ENCODE data around the gene PTGR3. TPM values are rescaled to one million over a fixed set of nuclear protein-coding genes. Genes with fewer than 3 reads are reported as not detected.

PTGR3 gene
- polyA plus RNA-seq, 1 donor from 2014 or later, result 20.7 TPM

DNA sequence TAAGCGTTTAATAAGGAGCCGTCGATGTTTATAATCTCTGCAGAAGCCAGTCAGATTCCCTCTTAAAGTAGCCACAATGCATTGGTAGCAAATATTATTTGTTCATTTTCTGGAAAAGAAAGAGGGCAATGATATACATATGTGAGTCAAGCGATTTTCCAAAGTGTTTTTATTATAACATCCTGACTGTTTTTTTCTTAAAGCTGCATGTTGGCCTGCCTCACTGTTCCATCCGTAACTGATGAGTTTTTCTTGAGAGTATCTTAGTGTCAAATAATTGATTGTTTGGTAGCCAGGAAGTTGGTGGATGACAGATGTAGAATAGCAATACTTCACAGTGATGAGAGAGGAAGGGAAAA is 5.4 kb upstream of the PTGR3 start:
- H3K9me3 Mint-ChIP-seq, result no peaks in the 10 kb centered on the region
- H3K4me3 Mint-ChIP-seq, result peak overlapping the region in 1 of 4 donors; percentile 96
- peaks cover 2% of the 10 kb centered on the region for H3K36me3 Mint-ChIP-seq
- H3K27me3 Mint-ChIP-seq, result no peaks in the 10 kb centered on the region
- H3K27ac Mint-ChIP-seq, result peak overlapping the region in 1 of 3 donors; percentile 90
- peaks cover 37 to 42% (median 40%) of the 10 kb centered on the region in 3 donors for H3K4me1 Mint-ChIP-seq

DNA sequence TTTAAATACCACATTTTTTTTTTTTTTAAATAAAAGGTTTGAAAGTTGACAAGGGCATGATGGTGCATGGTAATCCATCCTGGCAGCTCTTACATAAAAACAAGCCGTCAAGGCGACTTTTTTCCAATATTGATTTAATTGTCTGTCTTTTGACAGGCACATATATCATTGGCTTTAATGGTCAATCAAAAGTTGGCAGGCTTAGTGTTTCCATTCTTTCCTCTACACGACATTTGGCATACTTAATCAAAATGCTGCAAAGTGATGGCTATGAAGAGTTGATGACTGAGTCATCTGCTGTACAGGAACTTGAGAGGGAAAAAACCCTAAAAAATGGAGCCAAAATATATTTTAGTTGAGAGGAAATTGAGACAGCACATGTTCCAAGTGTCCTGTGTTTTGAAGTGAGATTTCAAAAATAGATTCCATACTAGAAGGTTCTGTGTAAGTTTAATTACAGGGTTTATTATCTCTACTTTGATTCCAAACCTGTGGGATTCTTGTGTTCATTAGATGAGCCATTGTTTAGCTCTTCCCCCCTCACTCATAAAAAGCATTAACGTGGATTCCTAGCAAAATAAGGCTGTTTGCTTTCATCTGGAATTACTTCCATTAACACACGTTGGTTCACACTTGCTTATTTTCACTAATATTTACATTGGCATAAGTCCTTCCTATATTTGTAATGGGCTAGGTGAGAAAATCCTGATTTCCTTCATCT is 4.8 kb upstream of the PTGR3 start:
- Mint-ChIP-seq H3K9me3 (no peaks in the 10 kb centered on the region), H3K4me1 (peaks cover 37 to 42% (median 37%) of the 10 kb centered on the region in 3 donors)

GRCh38 chr18:75212751-75213090 is 3.8 kb upstream of the PTGR3 start:
- H3K4me3 Mint-ChIP-seq, result peak overlapping the region; percentile 86 to 96 (median 92)

More for the DNA sequence above, 4.8 kb upstream of the PTGR3 start:
- H3K36me3 Mint-ChIP-seq, result peaks cover 2% of the 10 kb centered on the region
- H3K4me3 Mint-ChIP-seq, result peak overlapping the region in 2 of 4 donors; percentile 5 to 96
- peak overlapping the region in 1 of 3 donors; percentile 90 for H3K27ac Mint-ChIP-seq
- no peaks in the 10 kb centered on the region for H3K27me3 Mint-ChIP-seq

GRCh38 chr18:75211953-75212750 is 3.2 kb upstream of the PTGR3 start:
- Mint-ChIP-seq H3K36me3 (peaks cover 2% of the 10 kb centered on the region), H3K9me3 (no peaks in the 10 kb centered on the region), H3K27me3 (no peaks in the 10 kb centered on the region), H3K27ac (peak overlapping the region in 2 of 3 donors; percentile 46 to 73), H3K4me3 (peak overlapping the region; percentile 86 to 96 (median 92)), H3K4me1 (peaks cover 40 to 49% (median 43%) of the 10 kb centered on the region in 3 donors)

More at GRCh38 chr18:75212751-75213090, 3.8 kb upstream of the PTGR3 start:
- Mint-ChIP-seq H3K4me1 (peaks cover 40 to 44% (median 40%) of the 10 kb centered on the region in 3 donors), H3K36me3 (peaks cover 2% of the 10 kb centered on the region), H3K27ac (peak overlapping the region in 2 of 3 donors; percentile 46 to 73), H3K27me3 (no peaks in the 10 kb centered on the region), H3K9me3 (no peaks in the 10 kb centered on the region)

- H3K27me3 Mint-ChIP-seq, result no peaks in the 10 kb centered on the region
- H3K36me3 Mint-ChIP-seq, result peaks cover 2% of the 10 kb centered on the region
- no peaks in the 10 kb centered on the region for H3K9me3 Mint-ChIP-seq
- no peak overlapping the region for H3K27ac Mint-ChIP-seq
- H3K4me1 Mint-ChIP-seq, result peaks cover 41 to 48% (median 41%) of the 10 kb centered on the region in 3 donors
- H3K4me3 Mint-ChIP-seq, result peak overlapping the region in 1 of 4 donors; percentile 86
These were observed 2.6 kb upstream of the PTGR3 start for GRCh38 chr18:75211626-75211952.

- Mint-ChIP-seq H3K4me1 (peaks cover 38 to 48% (median 41%) of the 10 kb centered on the region in 3 donors), H3K4me3 (peak overlapping the region; percentile 97 to 100 (median 98)), H3K27ac (peak overlapping the region; percentile 79 to 96 (median 95)), H3K36me3 (peaks cover 2% of the 10 kb centered on the region), H3K9me3 (no peaks in the 10 kb centered on the region), H3K27me3 (peaks cover under 1% of the 10 kb centered on the region)
These were observed 2.2 kb upstream of the PTGR3 start for GRCh38 chr18:75211002-75211621.

DNA sequence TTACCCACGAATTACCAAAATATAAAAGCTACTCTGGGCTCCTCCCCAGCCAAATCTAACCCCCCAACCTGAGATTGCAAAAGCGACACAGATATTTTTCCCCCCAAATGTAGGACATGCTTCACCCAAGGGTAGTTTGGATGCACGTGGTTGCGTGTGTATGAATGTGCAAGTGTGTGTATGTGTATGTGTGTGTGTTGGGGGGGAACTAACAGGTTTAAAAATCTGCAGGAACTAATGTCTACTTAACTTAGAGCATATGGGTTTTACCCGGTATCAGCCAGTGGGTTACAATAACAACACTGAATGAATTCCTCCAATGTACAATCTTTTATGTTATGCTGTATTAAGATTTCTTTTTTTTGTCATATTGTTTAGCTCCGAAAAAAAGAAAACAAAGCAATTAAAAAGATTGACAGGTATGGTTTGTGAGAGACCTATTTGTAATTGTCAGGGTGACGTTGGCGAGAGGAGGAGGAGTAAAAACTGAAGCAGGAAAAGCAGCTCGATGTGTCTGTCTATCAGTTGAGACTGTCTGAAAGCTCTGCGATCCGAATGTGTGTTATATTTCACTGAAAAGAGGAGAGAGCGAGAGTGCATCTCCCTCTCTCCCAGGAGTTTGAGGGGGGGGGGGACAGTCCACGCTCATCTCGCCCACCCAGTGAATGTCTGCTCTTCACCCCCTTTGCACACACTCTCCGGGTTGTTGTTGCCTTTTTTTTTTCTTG is 1.5 kb upstream of the PTGR3 start, which contains the start of gene TSHZ1:
Gene TSHZ1, plus strand, starts transcription at position 524 of the 728 bp plus-strand sequence. CDS start 1,080 bp downstream, outside the sequence.
- H3K27me3 Mint-ChIP-seq, result peaks cover 3% of the 10 kb centered on the region
- peaks cover 40 to 51% (median 45%) of the 10 kb centered on the region in 3 donors for H3K4me1 Mint-ChIP-seq
- H3K4me3 Mint-ChIP-seq, result peak within 1 kb of the TSS; percentile 97 to 100 (median 98)
- H3K36me3 Mint-ChIP-seq, result peaks cover 2% of the 10 kb centered on the region
- no peaks in the 10 kb centered on the region for H3K9me3 Mint-ChIP-seq
- peak within 1 kb of the TSS; percentile 79 to 96 (median 95) for H3K27ac Mint-ChIP-seq

DNA sequence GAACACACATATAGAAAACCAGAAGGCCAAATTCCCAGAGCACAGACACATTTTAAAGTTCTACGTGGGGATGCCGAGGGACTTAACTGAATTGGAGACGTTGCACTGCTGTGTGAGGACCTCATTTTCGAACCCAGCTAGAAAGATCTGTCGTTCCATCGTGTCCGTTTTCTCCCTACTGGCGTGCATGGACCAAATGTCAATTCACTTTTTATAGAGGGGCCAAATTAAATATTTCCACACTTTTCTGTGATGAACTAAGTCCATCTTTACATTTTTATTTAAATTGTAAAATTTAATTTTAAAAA is 966 bp upstream of the PTGR3 start:
- H3K4me1 Mint-ChIP-seq, result peaks cover 40 to 47% (median 44%) of the 10 kb centered on the region in 3 donors
- H3K9me3 Mint-ChIP-seq, result no peaks in the 10 kb centered on the region
- peak overlapping the region; percentile 97 to 100 (median 98) for H3K4me3 Mint-ChIP-seq
- peak overlapping the region; percentile 79 to 95 (median 95) for H3K27ac Mint-ChIP-seq
- peaks cover 2% of the 10 kb centered on the region for H3K36me3 Mint-ChIP-seq
- peaks cover 3% of the 10 kb centered on the region for H3K27me3 Mint-ChIP-seq

GRCh38 chr18:75208836-75209128 is 157 bp downstream of the PTGR3 start:
- H3K4me1 Mint-ChIP-seq, result peaks cover 37 to 44% (median 42%) of the 10 kb centered on the region in 3 donors
- no peaks in the 10 kb centered on the region for H3K9me3 Mint-ChIP-seq

GRCh38 chr18:75208155-75208835 is 644 bp downstream of the PTGR3 start:
- peaks cover 37 to 44% (median 40%) of the 10 kb centered on the region in 3 donors for H3K4me1 Mint-ChIP-seq
- peak overlapping the region; percentile 90 to 97 (median 94) for H3K4me3 Mint-ChIP-seq
- peak overlapping the region; percentile 82 to 93 (median 92) for H3K27ac Mint-ChIP-seq
- peaks cover 3% of the 10 kb centered on the region for H3K27me3 Mint-ChIP-seq
- H3K36me3 Mint-ChIP-seq, result no peaks in the 10 kb centered on the region
- H3K9me3 Mint-ChIP-seq, result no peaks in the 10 kb centered on the region

More at GRCh38 chr18:75208836-75209128, 157 bp downstream of the PTGR3 start:
- Mint-ChIP-seq H3K4me3 (peak overlapping the region; percentile 90 to 98 (median 96)), H3K27me3 (peaks cover 3% of the 10 kb centered on the region), H3K36me3 (no peaks in the 10 kb centered on the region), H3K27ac (peak overlapping the region in 1 of 3 donors; percentile 95)

GRCh38 chr18:75207310-75208154 is 1.4 kb downstream of the PTGR3 start:
- Mint-ChIP-seq H3K27me3 (peaks cover 3% of the 10 kb centered on the region), H3K36me3 (no peaks in the 10 kb centered on the region), H3K4me1 (peaks cover 32 to 44% (median 33%) of the 10 kb centered on the region in 3 donors), H3K27ac (peak overlapping the region; percentile 82 to 93 (median 92)), H3K4me3 (peak overlapping the region; percentile 90 to 97 (median 94)), H3K9me3 (no peaks in the 10 kb centered on the region)

- Mint-ChIP-seq H3K36me3 (no peaks in the 10 kb centered on the region), H3K27me3 (peaks cover 3% of the 10 kb centered on the region), H3K4me3 (peak overlapping the region in 3 of 4 donors; percentile 93 to 97 (median 95)), H3K4me1 (peaks cover 28 to 41% (median 32%) of the 10 kb centered on the region in 3 donors), H3K9me3 (no peaks in the 10 kb centered on the region), H3K27ac (peak overlapping the region; percentile 63 to 92 (median 82))
These were observed 2.3 kb downstream of the PTGR3 start for GRCh38 chr18:75206452-75207309.

Measured in IgD-negative memory B cell (primary cell).